ENCODE data around the gene CCDC12.

GRCh38 chr3:46905661-46906451, 70.7 kb downstream of the CCDC12 start:
- TF ChIP-seq CHD7 (IDR thresholded peaks at IDR 0.05; ENCODE audit: low read depth, low read length) (no peak), MAFK (IDR thresholded peaks at IDR 0.05; ENCODE audit: low read length) (no peak), EGR1 (conservative IDR thresholded peaks at IDR 0.05) (no peak), ZNF165 (CRISPR knock-in tag; IDR thresholded peaks at IDR 0.05; ENCODE audit: borderline replicate concordance) (no peak), EP300 (IDR thresholded peaks at IDR 0.05; ENCODE audit: low read length) (no peak), RFX7 (CRISPR knock-in tag; IDR thresholded peaks at IDR 0.05) (no peak), SRSF1 (IDR thresholded peaks at IDR 0.05; ENCODE audit: low read depth, low read length) (no peak), POLR2AphosphoS5 (IDR thresholded peaks at IDR 0.05; ENCODE audit: control insufficient read depth, insufficient read depth, low read depth, low read length) (no peak), POLR2A (conservative IDR thresholded peaks at IDR 0.05) (no peak)
